HG03139 (cell line): Measurements from ENCODE around the gene RBP2.

Source experiments
- ATAC-seq: cut with Tn5 transposase; IDR thresholded peaks from one replicate; pipeline ENCODE4 v1.9.1; 2021; ENCODE audit not compliant: unreplicated experiment

The RBP2 gene

GRCh38 chr3:139482206-139482605, 5.9 kb upstream of the RBP2 start:
- no peak for ATAC-seq

GRCh38 chr3:139481116-139481515, 4.8 kb upstream of the RBP2 start:
- ATAC-seq, result no peak

GRCh38 chr3:139480585-139480984, 4.3 kb upstream of the RBP2 start:
- ATAC-seq, result no peak

- no peak for ATAC-seq
Observed at GRCh38 chr3:139477710-139478640, 1.7 kb upstream of the RBP2 start.

- no peak for ATAC-seq
Observed at GRCh38 chr3:139473155-139473771, 3.1 kb downstream of the RBP2 start.

- ATAC-seq, result no peak
Observed at GRCh38 chr3:139472380-139473010, 3.8 kb downstream of the RBP2 start.

- ATAC-seq, result no peak
Observed at GRCh38 chr3:139470199-139470598, 6.1 kb downstream of the RBP2 start.

- ATAC-seq, result no peak
Observed at GRCh38 chr3:139468399-139468798, 7.9 kb downstream of the RBP2 start.

GRCh38 chr3:139466360-139466759, 10.0 kb downstream of the RBP2 start:
- ATAC-seq, result no peak

GRCh38 chr3:139465636-139466035, 10.7 kb downstream of the RBP2 start:
- no peak for ATAC-seq

GRCh38 chr3:139463466-139463865, 12.8 kb downstream of the RBP2 start:
- no peak for ATAC-seq

- ATAC-seq, result no peak
Observed at GRCh38 chr3:139460529-139460928, 15.8 kb downstream of the RBP2 start.

GRCh38 chr3:139460076-139460475, 16.2 kb downstream of the RBP2 start:
- ATAC-seq, result no peak

- no peak for ATAC-seq
Observed at GRCh38 chr3:139458348-139458747, 18.0 kb downstream of the RBP2 start.

GRCh38 chr3:139457066-139457465, 19.2 kb downstream of the RBP2 start:
- ATAC-seq, result no peak

GRCh38 chr3:139456386-139456785, 19.9 kb downstream of the RBP2 start:
- no peak for ATAC-seq

- ATAC-seq, result no peak
Observed at GRCh38 chr3:139455855-139456254, 20.5 kb downstream of the RBP2 start.

- ATAC-seq, result no peak
Observed at GRCh38 chr3:139455206-139455605, 21.1 kb downstream of the RBP2 start.

- no peak for ATAC-seq
Observed at GRCh38 chr3:139454346-139454745, 22.0 kb downstream of the RBP2 start.

GRCh38 chr3:139450159-139450558, 26.2 kb downstream of the RBP2 start:
- no peak for ATAC-seq

GRCh38 chr3:139449566-139449965, 26.8 kb downstream of the RBP2 start:
- no peak for ATAC-seq

- ATAC-seq, result no peak
Observed at GRCh38 chr3:139448104-139448503, 28.2 kb downstream of the RBP2 start.
